Transverse colon (tissue), 3 donors: Measurements from ENCODE around the gene WDR7.

Source experiments
- CTCF ChIP-seq, 5 experiments: fragments of 200-600 bp in 3 of 5; fragments of 450-650 bp in 2 of 5; sonication (generic) in 3 of 5; IDR thresholded peaks; 1 replicate in 2 of 5; 2 replicates in 3 of 5; pipeline ENCODE4 v1.5.1; 2016 to 2017; ENCODE audit warnings: antibody characterized with exemption in 5 of 5, inconsistent platforms in 3 of 5, mild to moderate bottlenecking in 2 of 5, moderate library complexity in 1 of 5
- POLR2A ChIP-seq: fragments of 450-650 bp; IDR thresholded peaks from one replicate; pipeline ENCODE4 v1.6.1; 2016; ENCODE audit warnings: antibody characterized with exemption, mild to moderate bottlenecking, moderate library complexity

- no peak for TF ChIP-seq POLR2A
- TF ChIP-seq CTCF (IDR thresholded peaks at IDR 0.05) = no peak
These were observed 379.3 kb downstream of the WDR7 start for GRCh38 chr18:57030417-57030816.
